Breast epithelium (tissue), 4 donors: ENCODE data around the gene ISCU. TPM values are rescaled to one million over a fixed set of nuclear protein-coding genes. Genes with fewer than 3 reads are reported as not detected.

Source experiments
- DNase-seq, 2 donors: peaks; one replicate each; pipeline ENCODE4 v3.0.0-alpha.2; 2019; ENCODE audit warnings: low spot score in 2 of 2
- H3K27ac ChIP-seq, 2 donors: fragments of 200-600 bp; sonication (generic) in 1 of 2; one replicate each; pipeline ENCODE4 v1.5.1; 2016 to 2019; ENCODE audit warnings: mild to moderate bottlenecking in 1 of 2
- H3K27me3 ChIP-seq, 2 donors: fragments of 200-600 bp; sonication (generic) in 1 of 2; one replicate each; pipeline versions ENCODE4 v1.5.1 to v1.6.0; 2017 to 2019; ENCODE audit warnings: control low read depth in 1 of 2, mild to moderate bottlenecking in 1 of 2
- H3K36me3 ChIP-seq: fragments of 200-600 bp; one replicate; pipeline ENCODE4 v1.5.1; 2019
- H3K4me1 ChIP-seq, 2 donors: fragments of 200-600 bp; sonication (generic); one replicate each; pipeline ENCODE4 v1.5.1; 2016 to 2019; ENCODE audit warnings: control low read depth in 1 of 2
- H3K4me3 ChIP-seq, 3 donors: fragments of 200-600 bp; sonication (generic); 1 replicate in 2 of 3; 2 replicates in 1 of 3; pipeline ENCODE4 v1.5.1; 2016 to 2019; ENCODE audit warnings: mild to moderate bottlenecking in 3 of 3, moderate library complexity in 2 of 3
- H3K9me3 ChIP-seq, 2 donors: fragments of 200-600 bp; sonication (generic) in 1 of 2; one replicate each; pipeline ENCODE4 v1.5.1; 2016 to 2019; ENCODE audit warnings: control low read depth in 1 of 2
- POLR2A ChIP-seq: fragments of 450-650 bp; IDR thresholded peaks from one replicate; pipeline ENCODE4 v1.6.1; 2016; ENCODE audit warnings: antibody characterized with exemption, mild to moderate bottlenecking, moderate library complexity
- POLR2AphosphoS5 ChIP-seq, 3 donors: sonication (generic); formaldehyde crosslinking; IDR thresholded peaks; one replicate each; pipeline ENCODE4 v1.6.1; 2017; ENCODE audit warnings: antibody characterized with exemption in 3 of 3
- intact Hi-C: fragments of 100-400 bp; cut with DNase I; formaldehyde crosslinking; loops from one replicate; pipeline ENCODE4 v1.15.1; 2023; ENCODE audit warnings: low total_unique reads
- total RNA-seq, 3 donors: library from RNA; depleted of rRNA; stranded (reverse); fragments of >200 nt; gene quantifications; one replicate each; pipeline ENCODE4 v1.1.0, GENCODE V29; 2016
- TF ChIP-seq, protein P1 (sequence below), 3 donors: fragments of 450-650 bp; IDR thresholded peaks; one replicate each; pipeline ENCODE4 v1.5.1; 2016 to 2017; ENCODE audit warnings: antibody characterized with exemption in 3 of 3, mild to moderate bottlenecking in 3 of 3, moderate library complexity in 3 of 3

ISCU gene
- total RNA-seq, 3 donors from 2014 or later, result 220 to 328 (median 227) TPM

DNA sequence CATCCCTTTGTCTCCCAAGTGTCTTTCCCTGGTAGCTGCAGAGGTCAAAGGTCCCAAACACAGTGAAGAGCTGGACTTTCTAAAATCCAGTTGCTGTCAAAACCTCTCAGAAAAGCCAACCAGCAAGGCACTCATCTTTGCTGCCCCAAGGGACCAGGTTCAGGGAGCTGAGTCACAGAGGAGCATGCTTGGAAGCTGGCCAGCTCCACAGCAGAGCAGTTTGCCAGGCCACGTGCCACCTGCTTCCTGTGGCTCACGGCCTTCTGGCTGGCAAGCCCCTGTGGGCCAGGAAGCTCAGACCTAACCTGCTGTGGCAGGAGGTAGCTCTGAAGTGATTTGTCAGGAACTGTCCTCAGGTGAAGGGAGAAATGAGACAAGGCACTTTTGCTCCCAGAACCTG is 3.6 kb downstream of the ISCU start:
- intact Hi-C loops, result loop anchor here (5.0 to 10.0 kb wide), 2 partner anchors 51 to 239 kb away; no protein-coding TSS in a partner anchor
- no peak overlapping the region for H3K4me3 ChIP-seq
- no peaks in the 10 kb centered on the region for H3K27me3 ChIP-seq
- no peaks in the 10 kb centered on the region for H3K36me3 ChIP-seq
- H3K9me3 ChIP-seq, result no peaks in the 10 kb centered on the region
- TF ChIP-seq POLR2AphosphoS5 (IDR thresholded peaks at IDR 0.05), result peak in 1 of 3 donors; percentile 44
- TF ChIP-seq, protein P1, sequence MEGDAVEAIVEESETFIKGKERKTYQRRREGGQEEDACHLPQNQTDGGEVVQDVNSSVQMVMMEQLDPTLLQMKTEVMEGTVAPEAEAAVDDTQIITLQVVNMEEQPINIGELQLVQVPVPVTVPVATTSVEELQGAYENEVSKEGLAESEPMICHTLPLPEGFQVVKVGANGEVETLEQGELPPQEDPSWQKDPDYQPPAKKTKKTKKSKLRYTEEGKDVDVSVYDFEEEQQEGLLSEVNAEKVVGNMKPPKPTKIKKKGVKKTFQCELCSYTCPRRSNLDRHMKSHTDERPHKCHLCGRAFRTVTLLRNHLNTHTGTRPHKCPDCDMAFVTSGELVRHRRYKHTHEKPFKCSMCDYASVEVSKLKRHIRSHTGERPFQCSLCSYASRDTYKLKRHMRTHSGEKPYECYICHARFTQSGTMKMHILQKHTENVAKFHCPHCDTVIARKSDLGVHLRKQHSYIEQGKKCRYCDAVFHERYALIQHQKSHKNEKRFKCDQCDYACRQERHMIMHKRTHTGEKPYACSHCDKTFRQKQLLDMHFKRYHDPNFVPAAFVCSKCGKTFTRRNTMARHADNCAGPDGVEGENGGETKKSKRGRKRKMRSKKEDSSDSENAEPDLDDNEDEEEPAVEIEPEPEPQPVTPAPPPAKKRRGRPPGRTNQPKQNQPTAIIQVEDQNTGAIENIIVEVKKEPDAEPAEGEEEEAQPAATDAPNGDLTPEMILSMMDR (IDR thresholded peaks at IDR 0.05), result no peak
- peak overlapping the region; percentile 56 to 65 for H3K27ac ChIP-seq
- no peaks in the 10 kb centered on the region for H3K4me1 ChIP-seq
- DNase-seq, result peak; percentile 74 to 81

DNA sequence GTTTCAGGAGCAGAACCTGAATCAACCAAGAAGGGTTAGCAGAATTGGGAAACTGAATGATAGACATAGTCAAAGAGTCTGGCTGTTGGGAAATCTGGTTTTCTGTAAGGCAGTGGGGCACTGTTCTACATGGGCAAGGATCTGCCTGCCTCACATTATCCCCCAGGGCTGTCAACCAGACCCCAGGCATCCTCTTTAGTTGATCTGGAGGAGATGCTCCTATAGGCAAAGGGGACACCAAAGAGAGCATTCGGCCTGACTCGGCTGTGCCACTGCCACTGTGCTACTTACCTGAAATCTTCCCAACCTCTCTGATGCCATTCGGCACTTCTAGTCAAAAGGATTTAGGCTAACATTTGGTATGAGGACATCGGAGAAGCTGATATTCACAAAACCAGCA is 4.1 kb downstream of the ISCU start:
- intact Hi-C loops, result loop anchor here (5.0 to 10.0 kb wide), 2 partner anchors 51 to 238 kb away; no protein-coding TSS in a partner anchor
- no peaks in the 10 kb centered on the region for H3K9me3 ChIP-seq
- TF ChIP-seq POLR2AphosphoS5 (IDR thresholded peaks at IDR 0.05) (no peak), POLR2A (no peak)
- TF ChIP-seq, protein P1 (IDR thresholded peaks at IDR 0.05), result no peak
- no peak overlapping the region for H3K4me3 ChIP-seq
- DNase-seq, result no peak
- no peaks in the 10 kb centered on the region for H3K4me1 ChIP-seq
- H3K27ac ChIP-seq, result peak overlapping the region; percentile 56 to 65
- H3K36me3 ChIP-seq, result no peaks in the 10 kb centered on the region
- H3K27me3 ChIP-seq, result no peaks in the 10 kb centered on the region

DNA sequence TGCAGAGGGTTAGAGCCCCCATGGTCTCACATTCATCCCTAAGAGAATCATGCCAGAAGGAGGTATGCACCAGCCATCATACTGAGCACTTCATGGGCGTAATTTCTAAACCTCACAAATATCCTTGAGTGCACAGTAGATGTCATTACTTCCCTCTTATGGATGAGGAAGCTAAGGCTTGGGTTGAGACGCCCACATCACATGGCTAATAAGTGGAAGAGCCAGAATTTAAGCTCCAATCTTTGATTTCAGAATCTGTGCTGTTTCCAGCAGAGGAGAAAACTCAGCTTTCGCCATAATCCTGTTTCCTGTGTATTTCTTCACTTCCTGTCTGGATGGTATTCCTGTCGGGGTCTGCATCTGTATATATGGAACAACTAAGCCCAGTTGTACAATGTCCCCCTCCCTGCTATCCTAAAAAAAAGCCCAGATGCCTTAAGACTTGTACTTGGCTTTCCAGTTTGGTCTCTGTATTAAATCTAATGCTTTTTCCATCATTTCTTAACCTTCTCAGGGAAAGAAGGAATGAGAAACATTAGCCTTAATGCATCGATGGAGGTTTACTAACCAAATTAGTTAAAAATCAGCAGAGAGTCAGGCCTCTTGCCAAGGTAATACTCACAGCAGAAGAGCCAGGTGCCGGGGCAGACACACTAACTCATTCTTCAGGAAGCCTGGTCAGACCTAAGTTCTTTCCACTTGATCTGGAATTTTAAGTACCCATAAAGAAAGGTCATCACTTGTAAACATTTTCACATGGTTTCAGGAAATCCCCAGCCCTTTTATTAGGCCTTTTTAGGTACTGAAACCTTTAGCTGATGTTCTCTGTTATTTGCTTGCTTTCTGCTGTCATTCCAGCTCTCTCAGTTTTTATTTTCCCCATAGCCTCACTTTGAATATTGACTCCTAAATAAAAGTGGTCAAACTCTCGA is 5.3 kb downstream of the ISCU start:
- intact Hi-C loops, result loop anchor here (5.0 to 10.0 kb wide), 2 partner anchors 50 to 237 kb away; no protein-coding TSS in a partner anchor
- no peak overlapping the region for H3K4me3 ChIP-seq
- TF ChIP-seq, protein P1 (IDR thresholded peaks at IDR 0.05), result no peak
- TF ChIP-seq POLR2AphosphoS5 (IDR thresholded peaks at IDR 0.05) (no peak), POLR2A (no peak)
- no peaks in the 10 kb centered on the region for H3K4me1 ChIP-seq
- DNase-seq, result no peak
- no peaks in the 10 kb centered on the region for H3K27me3 ChIP-seq
- peak overlapping the region in 1 of 2 donors; percentile 65 for H3K27ac ChIP-seq
- no peaks in the 10 kb centered on the region for H3K36me3 ChIP-seq
- no peaks in the 10 kb centered on the region for H3K9me3 ChIP-seq

DNA sequence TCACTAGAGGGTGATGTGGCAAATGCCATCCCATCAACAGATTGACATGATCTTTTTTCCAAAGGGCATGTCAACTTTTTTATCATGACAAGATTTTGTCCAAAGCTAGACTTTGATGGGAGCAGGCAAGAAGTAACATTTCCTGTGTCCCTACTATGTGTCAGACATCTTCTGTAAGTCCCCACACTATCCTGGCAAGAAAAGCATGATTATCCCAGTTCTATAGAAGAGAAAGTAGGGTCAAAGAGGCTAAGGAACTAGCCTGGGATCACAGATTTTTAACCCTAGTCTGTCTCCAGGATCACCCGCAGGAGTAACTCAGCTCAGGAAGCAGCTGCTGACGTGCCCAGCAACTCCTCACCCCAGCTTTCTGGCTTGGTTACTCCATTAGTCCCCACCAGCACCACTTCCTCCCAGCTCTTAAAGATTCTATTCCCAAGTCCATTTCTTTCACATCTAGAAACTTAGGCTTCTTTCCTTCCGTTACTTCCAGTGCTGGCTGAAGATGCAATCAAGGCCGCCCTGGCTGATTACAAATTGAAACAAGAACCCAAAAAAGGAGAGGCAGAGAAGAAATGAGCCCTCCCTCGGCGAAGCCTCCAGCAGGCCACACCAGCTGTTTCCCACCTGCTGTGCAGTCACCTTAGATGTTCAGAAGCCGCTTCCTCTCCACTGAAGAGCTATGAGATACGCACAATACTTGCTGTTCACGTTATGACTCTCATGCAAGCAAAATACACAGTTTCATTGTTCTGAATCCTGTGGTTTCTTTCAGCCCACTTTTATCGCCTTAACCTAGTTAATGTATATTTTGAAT is 6.2 kb downstream of the ISCU start:
- Histone ChIP-seq H3K27ac (peak overlapping the region in 1 of 2 donors; percentile 11), H3K36me3 (no peaks in the 10 kb centered on the region), H3K4me1 (no peaks in the 10 kb centered on the region), H3K4me3 (no peak overlapping the region), H3K9me3 (no peaks in the 10 kb centered on the region), H3K27me3 (no peaks in the 10 kb centered on the region)
- intact Hi-C loops, result loop anchor here (5.0 to 10.0 kb wide), 2 partner anchors 49 to 236 kb away; no protein-coding TSS in a partner anchor
- TF ChIP-seq POLR2AphosphoS5 (IDR thresholded peaks at IDR 0.05), result no peak
- TF ChIP-seq POLR2A, result no peak
- TF ChIP-seq, protein P1 (IDR thresholded peaks at IDR 0.05), result no peak
- DNase-seq, result no peak
